ENCODE results near the gene DCST1. TPM values are rescaled to one million over a fixed set of nuclear protein-coding genes. Genes with fewer than 3 reads are reported as not detected.

Gene DCST1
- total RNA-seq, 1 experiment from 2014 or later = not detected

- H4K20me1 ChIP-seq (ENCODE audit: low read length) = no peaks in the 10 kb centered on the region
- H3K27ac ChIP-seq (ENCODE audit: low read length) = peak overlapping the region; percentile 83
- H3K9ac ChIP-seq (ENCODE audit: low read length) = peak overlapping the region; percentile 77
- ATAC-seq (peak; percentile 75), DNase-seq (peak; percentile 97)
- H3K4me3 ChIP-seq (ENCODE audit: low read length) = peak overlapping the region; percentile 73
- no peaks in the 10 kb centered on the region for H3F3A ChIP-seq (ENCODE audit: low read length, unreplicated experiment)
- H3K79me2 ChIP-seq (ENCODE audit: low read length) = no peaks in the 10 kb centered on the region
- intact Hi-C loops (cut with micrococcal nuclease) = loop anchor here (1.0 to 2.0 kb wide), 5 partner anchors 22 to 416 kb away; partner anchors contain the start of genes EFNA4 and ZBTB7B
- H3K27me3 ChIP-seq (ENCODE audit: low read length) = peaks cover 33% of the 10 kb centered on the region
- H3K36me3 ChIP-seq (ENCODE audit: low read depth, low read length) = no peaks in the 10 kb centered on the region
- H2AFZ ChIP-seq (ENCODE audit: low read length) = peak overlapping the region; percentile 96
- ChIA-PET CTCF (interaction anchor here (0.5 to 1.8 kb wide), 25 partner anchors 12 to 731 kb away, joined by 3 to 41 read pairs (median 4); partner anchors contain the start of genes ADAM15, EFNA4, FLAD1 and KRTCAP2), POLR2A (ENCODE audit: unreplicated experiment) (interaction anchor here (0.6 to 0.7 kb wide), 3 partner anchors 33 to 237 kb away, joined by 5 to 27 read pairs (median 14); partner anchors contain the start of gene ADAM15)
- TSS peak; percentile 84 for BruUV-seq (replicated peaks)
- no peaks in the 10 kb centered on the region for H3K9me3 ChIP-seq (ENCODE audit: low read length)
- TF ChIP-seq CTCF (conservative IDR thresholded peaks at IDR 0.05; ENCODE audit: low read depth, low read length) = peak; percentile 92
- TF ChIP-seq EZH2phosphoT487 (IDR thresholded peaks at IDR 0.05; ENCODE audit: borderline replicate concordance, low read length) = no peak
- TF ChIP-seq EZH2 (IDR thresholded peaks at IDR 0.05; ENCODE audit: low read length, unreplicated experiment) = no peak
- H3K4me1 ChIP-seq (ENCODE audit: insufficient read depth, low read length) = peaks cover 60% of the 10 kb centered on the region
- H3K9me2 ChIP-seq (replicated peaks; ENCODE audit: low read length) = no peaks in the 10 kb centered on the region
- H3K4me2 ChIP-seq (ENCODE audit: low read length) = peak overlapping the region; percentile 99
Measured at GRCh38 chr1:155084722-155085503, 51.3 kb downstream of the DCST1 start.

DNA sequence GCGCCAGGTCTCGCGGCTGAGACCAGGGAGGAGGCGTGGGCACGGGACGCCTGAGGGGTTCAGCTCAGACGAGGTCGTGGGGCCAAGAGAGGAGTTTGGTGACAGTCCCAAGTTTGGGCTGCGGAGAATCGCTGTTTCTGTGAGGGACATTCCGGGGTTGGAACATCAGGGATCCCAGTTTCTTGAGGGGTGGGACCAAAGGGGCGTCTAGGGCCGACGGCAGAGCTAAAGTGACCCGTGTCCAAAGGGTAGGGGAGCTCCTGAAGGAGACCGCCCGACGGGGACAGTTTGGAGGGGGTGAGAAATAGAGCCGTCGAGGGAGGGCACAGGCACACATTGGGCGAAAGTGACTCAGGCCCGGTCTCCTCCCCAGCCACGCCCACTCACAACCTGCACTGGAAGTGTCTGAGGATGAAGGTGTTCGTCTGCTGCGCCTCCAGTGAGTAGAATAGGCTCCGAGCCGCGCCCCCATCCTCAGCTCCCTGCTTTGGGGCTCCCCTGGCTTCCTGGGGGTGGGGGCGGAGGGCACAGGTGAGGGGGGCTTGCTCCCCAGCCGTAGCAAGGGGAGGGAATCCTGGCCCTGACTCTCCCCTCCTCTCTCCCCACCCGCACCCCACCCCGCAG lies 52.0 kb downstream of the DCST1 start:
- H3K79me2 ChIP-seq (ENCODE audit: low read length) = no peaks in the 10 kb centered on the region
- H2AFZ ChIP-seq (ENCODE audit: low read length) = peak overlapping the region; percentile 96
- no peaks in the 10 kb centered on the region for H3K9me2 ChIP-seq (replicated peaks; ENCODE audit: low read length)
- peak overlapping the region; percentile 99 for H3K4me2 ChIP-seq (ENCODE audit: low read length)
- H3K27me3 ChIP-seq (ENCODE audit: low read length) = peaks cover 26% of the 10 kb centered on the region
- CTCF ChIA-PET = interaction anchor here (0.6 to 1.8 kb wide), 18 partner anchors 15 to 732 kb away, joined by 3 to 41 read pairs (median 4); partner anchors contain the start of genes ADAM15, EFNA4 and KRTCAP2
- no peak for TF ChIP-seq EZH2 (IDR thresholded peaks at IDR 0.05; ENCODE audit: low read length, unreplicated experiment)
- no peak for TF ChIP-seq EZH2phosphoT487 (IDR thresholded peaks at IDR 0.05; ENCODE audit: borderline replicate concordance, low read length)
- no peak for TF ChIP-seq CTCF (conservative IDR thresholded peaks at IDR 0.05; ENCODE audit: low read depth, low read length)
- H3K36me3 ChIP-seq (ENCODE audit: low read depth, low read length) = no peaks in the 10 kb centered on the region
- ATAC-seq (peak; percentile 58), DNase-seq (peak; percentile 85)
- intact Hi-C loops (cut with micrococcal nuclease) = loop anchor here (1.0 to 2.0 kb wide), 3 partner anchors 83 to 416 kb away; partner anchors contain the start of gene ZBTB7B
- no peaks in the 10 kb centered on the region for H4K20me1 ChIP-seq (ENCODE audit: low read length)
- peaks cover 53% of the 10 kb centered on the region for H3K4me1 ChIP-seq (ENCODE audit: insufficient read depth, low read length)
- H3F3A ChIP-seq (ENCODE audit: low read length, unreplicated experiment) = no peaks in the 10 kb centered on the region
- peak overlapping the region; percentile 73 for H3K4me3 ChIP-seq (ENCODE audit: low read length)
- H3K27ac ChIP-seq (ENCODE audit: low read length) = peak overlapping the region; percentile 83
- H3K9me3 ChIP-seq (ENCODE audit: low read length) = no peaks in the 10 kb centered on the region
- POLR2A ChIA-PET (ENCODE audit: unreplicated experiment) = interaction anchor here (0.6 to 0.7 kb wide), 2 partner anchors 34 to 35 kb away, joined by 14 to 27 read pairs; partner anchors contain the start of gene ADAM15
- peak overlapping the region; percentile 77 for H3K9ac ChIP-seq (ENCODE audit: low read length)
- TSS peak; percentile 61 for BruUV-seq (replicated peaks)
